HCT116 (cell line): ENCODE data around the gene TPK1. TPM values are rescaled to one million over a fixed set of nuclear protein-coding genes. Genes with fewer than 3 reads are reported as not detected.

Experiments
- ATAC-seq: fragments of 200-7000 bp; cut with Tn5 transposase; 2 replicates; pipeline ENCODE4 v1.9.1; 2020; ENCODE audit warnings: mild to moderate bottlenecking, moderate library complexity
- BruUV-seq: library from RNA; stranded (reverse); fragments of 400-500 nt; replicated peaks from 2 replicates; lab custom pipeline; 2021; lab: Mats Ljungman, UMichigan
- CTCF ChIA-PET: fragments of 300-600 bp; sonication (Branson Sonifier 250); formaldehyde crosslinking; loops from one replicate; lab custom pipeline; 2021; ENCODE audit warnings: antibody characterized with exemption; lab: Charles Lee
- POLR2A ChIA-PET: fragments of 300-600, 350-600 bp; sonication (Branson Sonifier 250); formaldehyde crosslinking; loops from one replicate; lab custom pipeline; 2021; ENCODE audit warnings: antibody characterized with exemption; lab: Charles Lee
- RAD21 ChIA-PET, 2 experiments: fragments of 300-600 bp; sonication (Branson Sonifier 250); formaldehyde crosslinking; loops; one replicate each; lab custom pipeline; 2023; ENCODE audit warnings: low total read pairs in 2 of 2; ENCODE audit not compliant: uncharacterized antibody in 2 of 2, unreplicated experiment in 2 of 2, low non-redundant PET in 1 of 2; lab: Charles Lee
- DNase-seq: peaks from one replicate; pipeline ENCODE4 v3.0.0-alpha.2; 2010; ENCODE audit warnings: low read depth, low spot score
- H2AFZ ChIP-seq: fragments of 200-600 bp; shearing (Covaris generic), sonication (generic); 2 replicates; pipeline ENCODE4 v1.6.1; 2017; ENCODE audit warnings: low read depth, mixed run types, mixed read lengths, antibody characterized with exemption, low read length; ENCODE audit not compliant: poor library complexity, severe bottlenecking
- H3K27ac ChIP-seq: 2 replicates; pipeline ENCODE4 v1.5.1; 2012; ENCODE audit warnings: low read depth, low read length
- H3K27me3 ChIP-seq: fragments of 200-600 bp; sonication (generic); 2 replicates; pipeline ENCODE4 v1.6.1; 2016; ENCODE audit warnings: mixed run types, low read length, mixed read lengths; ENCODE audit not compliant: insufficient read depth
- H3K36me3 ChIP-seq, 2 experiments: fragments of 200-500 bp in 1 of 2; fragments of 200-600 bp in 1 of 2; sonication (Bioruptor generic) in 1 of 2; sonication (generic) in 1 of 2; 2 replicates each; pipeline versions ENCODE4 v1.5.1 to v1.6.1; 2014 to 2016; ENCODE audit warnings: low read length in 2 of 2, inconsistent platforms in 1 of 2, mixed read lengths in 1 of 2, mixed run types in 1 of 2; ENCODE audit not compliant: insufficient read depth in 2 of 2, control insufficient read depth in 1 of 2
- H3K4me1 ChIP-seq, 2 experiments: fragments of 200-600 bp in 1 of 2; sonication (generic) in 1 of 2; 2 replicates each; pipeline versions ENCODE4 v1.5.1 to v1.6.1; 2012 to 2017; ENCODE audit warnings: low read length in 2 of 2, inconsistent platforms in 1 of 2, mild to moderate bottlenecking in 1 of 2, mixed read lengths in 1 of 2, mixed run types in 1 of 2, moderate library complexity in 1 of 2; ENCODE audit not compliant: insufficient read depth in 2 of 2, control insufficient read depth in 1 of 2
- H3K4me2 ChIP-seq: fragments of 200-600 bp; sonication (generic); 2 replicates; pipeline ENCODE4 v1.6.1; 2017; ENCODE audit warnings: mixed run types, low read length, mixed read lengths
- H3K4me3 ChIP-seq, 2 experiments: fragments of 200-600 bp in 1 of 2; sonication (generic) in 1 of 2; replicated peaks in 1 of 2; 2 replicates each; pipeline ENCODE4 v1.5.1; 2011 to 2016; ENCODE audit warnings: low read length in 2 of 2, control low read depth in 1 of 2, low read depth in 1 of 2, mild to moderate bottlenecking in 1 of 2, mixed read lengths in 1 of 2, mixed run types in 1 of 2
- H3K79me2 ChIP-seq: fragments of 200-600 bp; sonication (generic); 2 replicates; pipeline ENCODE4 v1.6.1; 2017; ENCODE audit warnings: mild to moderate bottlenecking, mixed run types, low read length, moderate library complexity, mixed read lengths; ENCODE audit not compliant: insufficient read depth
- H3K9ac ChIP-seq: fragments of 200-600 bp; sonication (generic); 2 replicates; pipeline ENCODE4 v1.6.1; 2016; ENCODE audit warnings: low read length, mixed read lengths
- H3K9me2 ChIP-seq: fragments of 200-600 bp; sonication (generic), shearing (Covaris generic); 2 replicates; pipeline ENCODE4 v1.6.1; 2017; ENCODE audit warnings: mixed run types, mild to moderate bottlenecking, moderate library complexity; ENCODE audit not compliant: insufficient read depth
- H3K9me3 ChIP-seq, 2 experiments: fragments of 200-500 bp in 1 of 2; fragments of 200-600 bp in 1 of 2; sonication (Bioruptor generic) in 1 of 2; sonication (generic) in 1 of 2; 2 replicates each; pipeline ENCODE4 v1.6.1; 2014 to 2017; ENCODE audit warnings: low read length in 2 of 2, mixed read lengths in 2 of 2, inconsistent platforms in 1 of 2, low read depth in 1 of 2, mild to moderate bottlenecking in 1 of 2, mixed run types in 1 of 2, moderate library complexity in 1 of 2; ENCODE audit not compliant: control insufficient read depth in 1 of 2, insufficient read depth in 1 of 2
- H4K20me1 ChIP-seq: fragments of 200-600 bp; sonication (generic), shearing (Covaris generic); 2 replicates; pipeline ENCODE4 v1.6.1; 2017; ENCODE audit warnings: mixed run types, mild to moderate bottlenecking, moderate library complexity; ENCODE audit not compliant: insufficient read depth
- EZH2phosphoT487 ChIP-seq: fragments of 200-600 bp; IDR thresholded peaks from 2 replicates; pipeline ENCODE4 v1.6.1; 2018; ENCODE audit warnings: antibody characterized with exemption, borderline replicate concordance
- RAD21 ChIP-seq: IDR thresholded peaks from 2 replicates; pipeline ENCODE4 v1.6.1; 2012; ENCODE audit warnings: low read depth, mild to moderate bottlenecking
- intact Hi-C: fragments of 100-400 bp; cut with micrococcal nuclease; formaldehyde crosslinking; loops from 2 replicates; pipeline ENCODE4 v1.10.0; 2022
- total RNA-seq: library from RNA; stranded (reverse); gene quantifications from one replicate; pipeline ENCODE4 v1.2.1, GENCODE V29; 2021; ENCODE audit not compliant: unreplicated experiment
- TF ChIP-seq, protein P1 (sequence below): IDR thresholded peaks from 2 replicates; pipeline ENCODE4 v1.6.1; 2012; ENCODE audit warnings: low read depth
- TF ChIP-seq, protein P2 (sequence below), 3 experiments: fragments of 200-600 bp in 1 of 3; sonication (generic) in 1 of 3; IDR thresholded peaks in 2 of 3; conservative IDR thresholded peaks in 1 of 3; 2 replicates each; pipeline ENCODE4 v1.5.1; 2012 to 2017; ENCODE audit warnings: low read depth in 2 of 3, low read length in 2 of 3, antibody characterized with exemption in 1 of 3, borderline replicate concordance in 1 of 3, control low read depth in 1 of 3, mild to moderate bottlenecking in 1 of 3, mixed read lengths in 1 of 3, mixed run types in 1 of 3, moderate library complexity in 1 of 3; ENCODE audit not compliant: insufficient read depth in 1 of 3
- TF ChIP-seq, protein P3 (sequence below): IDR thresholded peaks from 2 replicates; pipeline ENCODE4 v1.6.1; 2012

TPK1 gene
- total RNA-seq, 1 experiment from 2014 or later = 5.4 TPM

DNA sequence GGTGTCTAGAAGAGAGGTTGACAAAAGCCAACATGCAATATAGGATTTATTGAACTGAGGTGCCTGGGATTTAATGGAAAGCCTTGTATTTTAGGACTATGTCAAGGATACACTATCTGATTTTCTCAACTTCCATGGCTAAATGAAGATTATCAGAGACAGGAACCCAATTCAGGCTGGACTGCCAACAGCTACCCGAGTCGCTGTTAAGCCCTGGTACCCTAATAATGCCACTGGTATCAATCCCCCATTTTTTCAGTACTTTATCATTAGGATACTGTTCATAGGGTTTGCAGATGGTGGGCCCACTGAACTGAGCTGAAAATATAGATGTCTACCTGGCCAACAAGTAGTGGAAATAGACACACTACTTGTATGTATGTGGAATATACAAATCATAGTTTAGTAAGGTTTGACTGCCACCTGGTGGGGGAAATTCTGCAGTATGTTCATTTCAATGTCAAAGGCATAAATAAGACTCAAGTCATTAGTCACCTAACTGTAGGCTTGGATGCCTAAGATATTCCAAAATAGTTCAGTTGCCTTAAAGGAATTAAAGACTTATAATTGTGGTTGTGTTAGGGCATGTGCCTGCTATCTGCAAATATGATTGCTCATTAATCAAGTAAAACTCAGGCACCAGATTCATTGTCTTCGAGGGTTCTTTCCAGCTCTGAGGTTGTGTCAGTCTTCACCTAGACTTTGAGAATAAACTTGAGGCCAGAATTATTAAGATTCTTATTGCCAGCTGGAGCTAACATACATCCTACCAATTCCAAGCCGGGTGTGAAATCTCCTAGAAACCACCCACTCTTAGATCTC lies 398.3 kb downstream of the TPK1 start:
- no peak overlapping the region for H3K4me3 ChIP-seq
- H3K4me1 ChIP-seq = no peaks in the 10 kb centered on the region
- H3K79me2 ChIP-seq = no peaks in the 10 kb centered on the region
- H4K20me1 ChIP-seq = no peaks in the 10 kb centered on the region
- DNase-seq = peak; percentile 65
- BruUV-seq = no TSS peak
- ChIA-PET CTCF (interaction anchor here (0.8 to 1.3 kb wide), 4 partner anchors 11 to 1222 kb away, joined by 4 read pairs; no protein-coding TSS in a partner anchor), POLR2A (no interaction called here), RAD21 (interaction anchor here (0.5 to 0.7 kb wide), 2 partner anchors 46 to 310 kb away, joined by 3 to 6 read pairs; no protein-coding TSS in a partner anchor)
- no peak overlapping the region for H3K27ac ChIP-seq
- ATAC-seq = peak; percentile 91
- TF ChIP-seq, protein P1, sequence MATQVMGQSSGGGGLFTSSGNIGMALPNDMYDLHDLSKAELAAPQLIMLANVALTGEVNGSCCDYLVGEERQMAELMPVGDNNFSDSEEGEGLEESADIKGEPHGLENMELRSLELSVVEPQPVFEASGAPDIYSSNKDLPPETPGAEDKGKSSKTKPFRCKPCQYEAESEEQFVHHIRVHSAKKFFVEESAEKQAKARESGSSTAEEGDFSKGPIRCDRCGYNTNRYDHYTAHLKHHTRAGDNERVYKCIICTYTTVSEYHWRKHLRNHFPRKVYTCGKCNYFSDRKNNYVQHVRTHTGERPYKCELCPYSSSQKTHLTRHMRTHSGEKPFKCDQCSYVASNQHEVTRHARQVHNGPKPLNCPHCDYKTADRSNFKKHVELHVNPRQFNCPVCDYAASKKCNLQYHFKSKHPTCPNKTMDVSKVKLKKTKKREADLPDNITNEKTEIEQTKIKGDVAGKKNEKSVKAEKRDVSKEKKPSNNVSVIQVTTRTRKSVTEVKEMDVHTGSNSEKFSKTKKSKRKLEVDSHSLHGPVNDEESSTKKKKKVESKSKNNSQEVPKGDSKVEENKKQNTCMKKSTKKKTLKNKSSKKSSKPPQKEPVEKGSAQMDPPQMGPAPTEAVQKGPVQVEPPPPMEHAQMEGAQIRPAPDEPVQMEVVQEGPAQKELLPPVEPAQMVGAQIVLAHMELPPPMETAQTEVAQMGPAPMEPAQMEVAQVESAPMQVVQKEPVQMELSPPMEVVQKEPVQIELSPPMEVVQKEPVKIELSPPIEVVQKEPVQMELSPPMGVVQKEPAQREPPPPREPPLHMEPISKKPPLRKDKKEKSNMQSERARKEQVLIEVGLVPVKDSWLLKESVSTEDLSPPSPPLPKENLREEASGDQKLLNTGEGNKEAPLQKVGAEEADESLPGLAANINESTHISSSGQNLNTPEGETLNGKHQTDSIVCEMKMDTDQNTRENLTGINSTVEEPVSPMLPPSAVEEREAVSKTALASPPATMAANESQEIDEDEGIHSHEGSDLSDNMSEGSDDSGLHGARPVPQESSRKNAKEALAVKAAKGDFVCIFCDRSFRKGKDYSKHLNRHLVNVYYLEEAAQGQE = no peak
- TF ChIP-seq, protein P2, sequence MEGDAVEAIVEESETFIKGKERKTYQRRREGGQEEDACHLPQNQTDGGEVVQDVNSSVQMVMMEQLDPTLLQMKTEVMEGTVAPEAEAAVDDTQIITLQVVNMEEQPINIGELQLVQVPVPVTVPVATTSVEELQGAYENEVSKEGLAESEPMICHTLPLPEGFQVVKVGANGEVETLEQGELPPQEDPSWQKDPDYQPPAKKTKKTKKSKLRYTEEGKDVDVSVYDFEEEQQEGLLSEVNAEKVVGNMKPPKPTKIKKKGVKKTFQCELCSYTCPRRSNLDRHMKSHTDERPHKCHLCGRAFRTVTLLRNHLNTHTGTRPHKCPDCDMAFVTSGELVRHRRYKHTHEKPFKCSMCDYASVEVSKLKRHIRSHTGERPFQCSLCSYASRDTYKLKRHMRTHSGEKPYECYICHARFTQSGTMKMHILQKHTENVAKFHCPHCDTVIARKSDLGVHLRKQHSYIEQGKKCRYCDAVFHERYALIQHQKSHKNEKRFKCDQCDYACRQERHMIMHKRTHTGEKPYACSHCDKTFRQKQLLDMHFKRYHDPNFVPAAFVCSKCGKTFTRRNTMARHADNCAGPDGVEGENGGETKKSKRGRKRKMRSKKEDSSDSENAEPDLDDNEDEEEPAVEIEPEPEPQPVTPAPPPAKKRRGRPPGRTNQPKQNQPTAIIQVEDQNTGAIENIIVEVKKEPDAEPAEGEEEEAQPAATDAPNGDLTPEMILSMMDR (IDR thresholded peaks at IDR 0.05 in 2 of 3, conservative IDR thresholded peaks at IDR 0.05 in 1 of 3; ENCODE audit: borderline replicate concordance in 1 of 3, insufficient read depth in 1 of 3, low read depth in 2 of 3, low read length in 2 of 3) = peak; percentile 58 to 86 (median 77)
- TF ChIP-seq EZH2phosphoT487 = no peak
- TF ChIP-seq, protein P3, sequence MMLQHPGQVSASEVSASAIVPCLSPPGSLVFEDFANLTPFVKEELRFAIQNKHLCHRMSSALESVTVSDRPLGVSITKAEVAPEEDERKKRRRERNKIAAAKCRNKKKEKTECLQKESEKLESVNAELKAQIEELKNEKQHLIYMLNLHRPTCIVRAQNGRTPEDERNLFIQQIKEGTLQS = no peak
- peak; percentile 87 for TF ChIP-seq RAD21
- no peak overlapping the region for H3K4me2 ChIP-seq
- intact Hi-C loops = no loop called here
- H3K9me3 ChIP-seq = no peaks in the 10 kb centered on the region
- H3K27me3 ChIP-seq = no peaks in the 10 kb centered on the region
- no peaks in the 10 kb centered on the region for H3K36me3 ChIP-seq
- no peak overlapping the region for H3K9ac ChIP-seq
- no peaks in the 10 kb centered on the region for H3K9me2 ChIP-seq
- H2AFZ ChIP-seq = no peak overlapping the region
